IPS DF 4.7 (cell line): ENCODE measurements around the gene ANP32A.
"Not testable (repeated sequence)": the region's sequence is repeated elsewhere in the genome, so short reads cannot be mapped to it uniquely, and the experiment has no call there.

Experiments used
- DNase-seq: peaks from one replicate; pipeline ENCODE4 v3.0.0-alpha.2; 2013; ENCODE audit warnings: low spot score; ENCODE audit errors: extremely low read depth

The ANP32A gene

GRCh38 chr15:68820295-68821189 lies at the start of gene ANP32A:
TSS of gene ANP32A (minus strand) at chr15:68820895. CDS start at chr15:68820751, 144 bp downstream.
- DNase-seq, result no peak

- DNase-seq, result no peak
Measured at GRCh38 chr15:68868296-68868695, 47.6 kb upstream of the ANP32A start.

GRCh38 chr15:68862415-68862814 lies 41.7 kb upstream of the ANP32A start:
- no peak for DNase-seq

GRCh38 chr15:68858666-68859065 lies 38.0 kb upstream of the ANP32A start:
- DNase-seq, result not testable (repeated sequence)

GRCh38 chr15:68857443-68857842 lies 36.7 kb upstream of the ANP32A start:
- DNase-seq, result not testable (repeated sequence)

- DNase-seq, result no peak
Measured at GRCh38 chr15:68852461-68852860, 31.8 kb upstream of the ANP32A start.

- no peak for DNase-seq
Measured at GRCh38 chr15:68851971-68852370, 31.3 kb upstream of the ANP32A start.

GRCh38 chr15:68849497-68849896 lies 28.8 kb upstream of the ANP32A start:
- no peak for DNase-seq

- DNase-seq, result no peak
Measured at GRCh38 chr15:68846851-68847439, 26.2 kb upstream of the ANP32A start.

- no peak for DNase-seq
Measured at GRCh38 chr15:68844856-68845550, 24.3 kb upstream of the ANP32A start.

GRCh38 chr15:68843425-68844311 lies 23.0 kb upstream of the ANP32A start:
- no peak for DNase-seq

- DNase-seq, result no peak
Measured at GRCh38 chr15:68842958-68843357, 22.3 kb upstream of the ANP32A start.

GRCh38 chr15:68834346-68834745 lies 13.7 kb upstream of the ANP32A start:
- no peak for DNase-seq

- DNase-seq, result no peak
Measured at GRCh38 chr15:68833700-68834331, 13.1 kb upstream of the ANP32A start.

- no peak for DNase-seq
Measured at GRCh38 chr15:68830141-68830785, 9.6 kb upstream of the ANP32A start.

- DNase-seq, result no peak
Measured at GRCh38 chr15:68829068-68829467, 8.4 kb upstream of the ANP32A start.

- no peak for DNase-seq
Measured at GRCh38 chr15:68823561-68823960, 2.9 kb upstream of the ANP32A start.

- no peak for DNase-seq
Measured at GRCh38 chr15:68822818-68823217, 2.1 kb upstream of the ANP32A start.

- DNase-seq, result no peak
Measured at GRCh38 chr15:68821841-68822381, 1.2 kb upstream of the ANP32A start.
